Fibroblast of villous mesenchyme (primary cell): ENCODE results near the gene CTDSPL. TPM values are rescaled to one million over a fixed set of nuclear protein-coding genes. Genes with fewer than 3 reads are reported as not detected.
A peak's percentile ranks its signal among the peaks of the same experiment; 100 is the strongest.
"Not testable (repeated sequence)": the region's sequence is repeated elsewhere in the genome, so short reads cannot be mapped to it uniquely, and the experiment has no call there.

Experiments used
- DNase-seq: peaks from one replicate; pipeline ENCODE4 v3.0.0-alpha.2; 2010; ENCODE audit warnings: low read depth
- H3K4me3 ChIP-seq: 2 replicates; pipeline ENCODE4 v1.5.1; 2011; ENCODE audit warnings: low read depth, mild to moderate bottlenecking, low read length
- CTCF ChIP-seq: IDR thresholded peaks from 2 replicates; pipeline ENCODE4 v1.5.1; 2012; ENCODE audit warnings: low read depth, mild to moderate bottlenecking, low read length; ENCODE audit not compliant: insufficient read depth
- total RNA-seq: library from RNA; depleted of rRNA; stranded (reverse); fragments of >200 nt; gene quantifications from 2 replicates; pipeline ENCODE4 v1.2.3, GENCODE V29; 2012

Gene CTDSPL
- total RNA-seq = 31.6 and 61.7 TPM in 2 replicates

- TF ChIP-seq CTCF = no peak
- H3K4me3 ChIP-seq = peak within 1 kb of the TSS; percentile 74
- peak; percentile 52 for DNase-seq
Measured at GRCh38 chr3:37861620-37862041, at the start of gene CTDSPL. Gene CTDSPL (plus strand): TSS chr3:37861880. CDS start chr3:37862200, 320 bp downstream.

- TF ChIP-seq CTCF = no peak
- DNase-seq = no peak
Measured at GRCh38 chr3:37812499-37812896, 49.2 kb upstream of the CTDSPL start.

GRCh38 chr3:37813403-37813802, 48.3 kb upstream of the CTDSPL start:
- no peak for TF ChIP-seq CTCF
- H3K4me3 ChIP-seq = no peak overlapping the region
- DNase-seq = no peak

More at GRCh38 chr3:37812499-37812896, 49.2 kb upstream of the CTDSPL start:
- no peak overlapping the region for H3K4me3 ChIP-seq

- DNase-seq = peak; percentile 17
- no peak for TF ChIP-seq CTCF
- H3K4me3 ChIP-seq = no peak overlapping the region
Measured at GRCh38 chr3:37814547-37814946, 47.1 kb upstream of the CTDSPL start.

GRCh38 chr3:37815156-37815555, 46.5 kb upstream of the CTDSPL start:
- not testable (repeated sequence) for H3K4me3 ChIP-seq, DNase-seq

- H3K4me3 ChIP-seq = no peak overlapping the region
- TF ChIP-seq CTCF = no peak
- peak; percentile 13 for DNase-seq
Measured at GRCh38 chr3:37816271-37816670, 45.4 kb upstream of the CTDSPL start.

GRCh38 chr3:37819591-37819990, 42.1 kb upstream of the CTDSPL start:
- TF ChIP-seq CTCF = no peak
- H3K4me3 ChIP-seq = no peak overlapping the region
- peak; percentile 61 for DNase-seq
